HG02852 (cell line): Measurements from ENCODE around the gene PEMT.

Experiments used
- ATAC-seq: cut with Tn5 transposase; IDR thresholded peaks from one replicate; pipeline ENCODE4 v1.9.1; 2021; ENCODE audit warnings: mild to moderate bottlenecking, moderate library complexity; ENCODE audit not compliant: unreplicated experiment

Gene PEMT

DNA sequence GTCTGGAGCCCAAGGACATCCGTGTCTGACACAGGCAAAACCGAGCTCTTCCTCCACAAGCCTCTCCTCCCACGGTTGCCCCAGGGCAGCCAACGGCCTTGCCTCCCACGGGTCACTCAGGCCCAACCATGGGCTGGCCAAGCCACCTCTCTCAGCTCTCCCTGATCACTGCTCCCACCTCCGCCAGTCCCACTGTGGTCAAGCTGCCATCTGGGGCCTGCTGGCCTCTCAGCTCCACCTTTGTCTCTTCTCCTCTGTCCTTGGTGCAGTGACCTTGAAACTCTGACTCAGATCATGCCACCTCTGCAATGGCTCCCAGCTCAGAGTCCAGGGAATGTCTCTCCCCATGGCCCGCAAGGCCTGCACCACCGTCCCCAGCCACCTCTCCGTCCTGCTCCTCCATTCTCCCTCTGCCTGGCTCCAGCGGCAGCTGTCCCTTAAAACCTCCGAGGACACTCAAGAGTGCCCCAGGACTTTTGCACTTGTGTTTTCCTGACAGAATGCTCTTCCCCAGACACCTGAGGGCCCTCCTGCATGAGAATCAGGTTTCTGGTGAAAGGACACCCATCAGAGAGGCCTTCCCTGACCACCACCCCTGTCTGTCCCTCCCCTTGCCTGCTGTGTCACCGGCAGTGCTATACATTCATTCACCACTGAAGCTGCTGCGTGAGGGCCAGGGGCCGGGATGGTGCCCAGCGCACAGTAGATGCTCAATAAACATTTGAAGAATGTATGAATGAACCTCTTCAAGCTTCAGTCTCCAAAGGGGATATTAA, 19.3 kb downstream of the PEMT start:
- ATAC-seq: no peak

DNA sequence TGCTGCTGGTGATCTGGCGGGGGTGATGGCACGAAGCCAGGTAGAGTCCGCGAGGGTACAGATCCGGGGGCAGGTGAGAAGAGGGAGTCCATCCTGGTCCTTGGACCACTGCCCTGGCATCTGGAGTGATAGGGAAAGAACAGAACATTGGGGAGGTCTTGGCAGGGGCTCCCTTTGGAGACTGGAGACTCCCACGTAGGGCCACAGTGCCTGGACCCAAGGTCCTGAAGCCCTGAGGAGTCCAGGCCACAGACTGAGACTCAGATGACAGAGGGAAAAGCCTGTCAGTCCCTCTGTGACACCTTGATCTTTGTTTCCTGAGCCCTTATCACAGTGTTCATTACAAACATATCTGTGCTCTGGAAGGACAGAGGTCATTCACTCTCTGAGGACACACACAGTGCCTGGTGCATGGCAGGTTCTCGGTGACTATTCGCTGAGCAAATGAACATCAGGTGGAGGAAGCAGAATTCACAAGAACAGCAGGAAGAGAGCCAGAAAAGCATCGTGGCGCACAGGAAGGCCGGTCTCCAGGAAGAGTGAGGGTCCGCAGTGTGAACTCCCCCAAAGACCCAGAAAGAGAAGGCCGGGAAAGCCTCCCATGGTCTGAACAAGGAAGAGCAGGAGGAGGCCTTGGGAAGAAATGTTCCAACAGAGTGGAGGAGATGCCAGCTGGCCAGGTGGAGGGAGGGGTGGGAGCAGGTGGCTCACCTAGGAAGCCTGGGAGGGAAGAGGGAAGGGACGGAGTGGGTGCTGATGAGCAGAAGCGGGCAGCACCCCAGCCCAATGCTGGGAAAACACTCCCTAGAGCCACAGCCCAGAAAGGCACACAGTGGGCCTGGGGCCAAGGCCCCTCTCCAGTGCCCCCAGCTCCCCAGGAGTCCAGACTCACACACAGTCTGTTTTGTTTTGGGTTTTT, 20.5 kb downstream of the PEMT start:
- ATAC-seq: no peak

DNA sequence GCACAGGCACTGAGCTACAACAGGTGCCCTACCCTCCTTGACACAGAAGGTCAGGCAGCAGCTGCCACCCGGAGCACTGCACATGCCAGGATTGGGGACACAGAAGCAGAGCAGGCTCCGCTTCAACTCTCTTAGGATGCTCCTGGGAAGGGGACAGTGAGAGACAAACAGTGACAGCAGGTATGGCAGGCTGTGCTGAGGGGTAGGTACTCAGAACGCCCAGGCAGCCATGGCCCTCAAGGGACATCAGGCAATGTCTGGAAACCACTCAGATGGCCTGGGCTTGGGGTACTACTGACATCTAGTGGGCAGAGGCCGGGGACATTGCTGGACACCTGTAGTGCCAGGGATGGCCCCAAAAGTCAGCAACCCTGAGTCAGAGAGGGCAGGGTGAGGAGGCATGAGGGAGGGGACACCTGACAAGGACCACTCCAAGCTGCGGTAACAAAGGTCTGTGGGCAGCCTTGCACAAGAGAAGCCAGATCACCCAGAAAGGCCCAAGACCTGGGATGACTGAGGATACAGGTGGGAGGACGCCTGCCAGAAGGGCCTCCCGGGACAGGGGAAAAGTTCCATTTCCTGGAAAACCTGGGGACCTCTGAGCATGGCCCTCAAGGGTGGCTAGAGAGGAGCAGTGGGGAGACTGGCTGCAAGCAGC, 21.2 kb downstream of the PEMT start:
- no peak for ATAC-seq

DNA sequence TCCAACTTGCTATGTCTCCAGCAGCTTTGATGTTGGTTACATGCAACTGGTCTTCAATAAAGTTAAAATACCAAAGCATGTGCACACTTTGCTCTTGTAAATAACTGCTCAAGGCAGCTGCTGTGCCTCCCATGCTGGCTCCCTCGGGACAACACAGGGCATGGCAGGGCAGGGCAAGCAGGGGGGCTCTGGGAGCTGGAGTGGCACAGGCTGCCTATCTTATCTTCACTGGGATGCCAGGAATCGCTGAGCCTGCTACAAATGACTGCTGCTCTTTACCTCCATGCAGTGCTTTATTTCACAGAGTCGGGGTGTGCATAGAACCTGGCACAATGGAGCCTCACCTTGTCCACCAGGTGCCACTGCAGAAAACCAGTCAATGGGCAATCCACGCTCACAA, 21.8 kb downstream of the PEMT start:
- no peak for ATAC-seq

DNA sequence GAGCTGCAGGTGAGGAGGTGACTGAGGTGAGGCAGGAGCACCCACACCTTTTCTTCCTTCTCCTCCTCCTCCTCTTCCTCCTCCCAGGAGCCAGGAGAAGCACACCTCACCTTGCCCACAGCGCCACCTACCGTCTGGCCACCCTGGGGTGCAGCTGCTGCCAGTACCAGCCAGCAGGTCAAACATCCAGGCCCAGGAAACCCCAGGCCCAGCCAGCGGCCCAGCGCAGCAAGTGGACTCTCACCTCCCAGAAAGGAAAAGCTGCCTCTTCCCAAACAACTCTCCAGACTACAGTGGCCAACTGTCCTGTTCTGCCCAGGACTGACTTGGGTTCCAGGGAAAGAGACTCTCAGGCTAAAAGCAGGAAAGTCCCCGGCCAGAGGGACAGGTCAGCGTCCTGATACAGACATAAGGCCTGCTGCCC, 22.7 kb downstream of the PEMT start:
- ATAC-seq: no peak

DNA sequence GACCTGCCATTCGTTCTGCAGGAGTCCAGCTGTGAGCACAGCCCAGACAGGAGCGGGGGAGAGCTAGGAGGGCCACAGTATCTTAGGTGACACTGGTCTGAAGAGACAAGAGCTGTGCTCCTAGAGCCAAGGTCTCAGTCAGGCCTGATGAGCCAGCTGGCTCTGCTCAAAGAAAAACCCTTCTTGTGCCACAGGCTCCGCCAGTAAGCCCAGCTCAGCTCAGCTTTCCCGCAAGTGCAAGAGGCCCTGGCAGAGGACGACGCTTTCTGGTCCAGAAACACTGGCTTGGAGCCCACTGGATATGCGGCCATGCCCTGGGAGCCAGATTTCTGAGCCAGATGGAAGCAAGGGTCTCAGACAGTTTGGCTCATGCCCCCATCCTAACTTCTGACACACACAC, 23.9 kb downstream of the PEMT start:
- no peak for ATAC-seq

DNA sequence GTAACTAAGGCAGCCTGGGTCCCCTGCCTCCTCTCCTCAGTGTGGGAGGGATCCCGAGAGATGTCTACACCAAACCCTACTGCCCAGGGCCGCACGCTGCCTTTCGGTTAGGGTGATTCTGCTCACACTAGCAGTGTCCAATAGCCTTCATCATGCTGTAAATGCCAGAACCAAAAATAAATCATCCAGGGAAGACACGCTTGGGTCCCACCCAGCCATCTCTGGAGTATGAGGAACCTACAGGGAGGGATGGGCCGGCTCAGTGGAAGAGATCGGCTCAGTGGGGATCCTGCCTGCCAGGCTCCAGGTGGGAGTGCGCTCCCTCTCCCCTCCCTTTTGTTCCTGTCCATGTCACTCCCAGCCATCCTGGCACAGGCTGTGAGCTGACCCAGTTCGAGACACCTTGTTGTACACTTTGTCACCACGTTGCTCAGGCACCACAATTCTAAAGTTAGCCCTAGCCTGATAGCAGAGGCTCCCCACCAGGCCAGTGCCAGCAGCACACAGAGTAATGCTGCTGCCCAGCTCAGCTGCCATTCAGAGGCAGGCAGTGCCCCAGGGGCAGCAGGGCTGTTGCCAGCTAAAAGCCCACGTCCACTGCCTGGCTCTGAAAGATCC, 24.5 kb downstream of the PEMT start:
- ATAC-seq: no peak

DNA sequence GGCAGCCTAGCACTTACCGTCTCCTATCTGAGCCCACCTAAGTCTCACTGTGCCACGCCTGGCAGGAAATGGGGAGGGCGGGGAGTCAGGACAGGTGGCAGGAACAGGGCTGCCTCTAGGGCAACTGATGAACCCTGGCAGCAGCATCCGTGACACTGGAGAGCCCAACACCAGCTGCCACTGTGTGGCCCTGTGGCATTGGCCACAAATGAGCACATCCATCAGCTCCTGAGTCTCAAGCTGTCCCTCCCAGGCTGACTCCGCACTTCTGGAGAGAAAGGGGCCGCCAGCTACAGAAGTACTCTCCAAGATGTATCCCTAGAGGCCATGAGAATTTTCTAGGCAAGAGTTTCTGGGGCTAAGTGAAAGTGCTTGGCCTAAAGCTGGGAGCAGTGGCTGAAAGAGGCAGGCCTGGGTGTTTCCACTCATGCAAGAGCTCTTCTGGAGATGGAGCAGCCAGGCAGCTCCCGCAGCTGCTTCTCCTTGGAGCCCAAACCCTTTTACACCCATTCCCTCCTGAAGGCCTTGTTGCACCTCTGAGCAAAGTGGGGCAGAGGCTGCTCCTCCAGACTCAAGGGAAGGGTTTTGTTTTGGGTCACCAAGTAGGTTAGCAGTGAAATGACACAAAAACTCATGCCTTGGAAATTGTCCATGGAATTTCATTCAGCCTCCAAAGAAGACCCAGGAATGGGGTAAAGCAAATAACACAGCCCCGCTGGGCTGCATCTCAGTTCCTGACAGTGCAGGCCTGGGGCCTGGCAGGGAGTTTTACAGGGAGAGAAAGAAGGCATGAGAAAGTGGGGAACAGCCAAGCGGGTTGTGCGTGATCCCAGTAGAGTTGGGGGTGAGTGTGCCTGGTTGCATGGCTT, 25.8 kb downstream of the PEMT start:
- no peak for ATAC-seq

DNA sequence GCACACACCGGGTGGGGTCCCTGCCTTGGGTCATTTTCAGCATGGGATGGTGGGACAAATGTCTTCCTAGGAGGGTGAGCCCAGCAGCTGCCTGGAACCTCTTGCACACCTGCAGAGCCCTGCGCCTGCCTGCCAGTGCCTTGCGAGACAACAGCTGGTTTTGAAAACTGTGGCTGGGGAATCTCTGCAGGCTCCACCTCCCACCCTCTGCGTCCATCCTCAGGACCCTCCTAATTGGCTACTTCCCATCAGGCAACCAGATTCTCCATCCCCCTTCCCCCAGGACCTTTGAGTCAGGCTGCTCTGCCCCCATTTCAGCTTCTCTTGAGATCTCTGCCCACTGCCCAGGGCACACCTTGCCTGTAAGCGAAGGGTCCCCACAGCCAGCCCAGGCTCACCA, 26.6 kb downstream of the PEMT start:
- no peak for ATAC-seq

DNA sequence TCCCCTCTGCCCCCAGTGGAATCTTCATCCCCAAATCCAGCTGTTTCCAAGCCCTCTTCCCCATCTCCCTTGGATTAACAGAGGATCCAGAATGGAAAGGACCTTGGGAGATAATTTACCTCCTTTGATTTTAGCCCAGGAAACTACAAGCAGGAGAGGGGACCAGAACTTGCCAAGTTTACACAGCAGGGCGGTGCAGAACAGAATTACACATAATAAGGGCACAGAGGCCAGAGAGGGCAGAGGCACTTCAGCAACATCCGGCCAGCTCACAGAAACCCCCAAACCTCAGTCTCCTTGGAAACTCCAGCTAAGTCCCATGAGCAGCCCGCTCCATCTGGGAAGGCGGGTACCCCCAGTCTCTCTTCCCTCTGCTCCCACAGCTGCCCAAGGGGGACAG, 27.2 kb downstream of the PEMT start:
- no peak for ATAC-seq

DNA sequence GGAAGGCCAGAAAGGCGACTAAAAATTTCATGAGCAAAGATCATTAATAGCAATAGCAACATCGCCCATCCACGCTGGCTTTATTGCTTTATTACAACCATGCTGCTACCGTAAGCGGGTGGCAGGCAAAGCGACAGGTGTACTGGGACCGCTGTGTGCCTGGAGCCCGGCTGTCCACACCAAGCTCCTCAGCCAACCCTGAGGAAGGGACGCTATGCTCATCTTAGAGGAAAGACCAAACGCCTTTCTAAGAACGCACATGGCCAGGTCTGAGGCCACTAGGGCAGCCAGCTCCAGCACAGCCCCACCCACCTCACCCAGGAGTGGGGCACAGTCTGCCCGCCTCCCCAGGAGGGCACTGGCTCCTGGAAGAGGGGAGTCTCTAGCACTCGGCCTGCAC, 28.0 kb downstream of the PEMT start:
- no peak for ATAC-seq

DNA sequence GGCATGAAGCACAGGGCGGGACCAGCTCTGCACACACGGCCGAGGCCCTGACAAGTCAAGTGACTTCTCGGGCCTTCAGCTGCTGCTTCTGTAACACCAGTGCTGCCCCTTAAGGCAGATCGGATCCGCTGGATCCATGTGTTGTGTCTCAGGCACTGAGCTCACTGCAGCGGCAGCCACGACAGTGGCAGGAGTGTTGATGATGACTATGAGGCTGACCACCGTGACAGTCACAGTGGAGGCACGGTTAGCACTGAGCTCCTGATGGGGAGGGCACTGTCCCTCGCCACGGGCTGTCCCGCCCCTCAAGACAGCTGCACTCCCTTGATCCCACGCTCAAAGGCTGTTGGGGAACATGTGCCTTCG, 29.4 kb downstream of the PEMT start:
- no peak for ATAC-seq

DNA sequence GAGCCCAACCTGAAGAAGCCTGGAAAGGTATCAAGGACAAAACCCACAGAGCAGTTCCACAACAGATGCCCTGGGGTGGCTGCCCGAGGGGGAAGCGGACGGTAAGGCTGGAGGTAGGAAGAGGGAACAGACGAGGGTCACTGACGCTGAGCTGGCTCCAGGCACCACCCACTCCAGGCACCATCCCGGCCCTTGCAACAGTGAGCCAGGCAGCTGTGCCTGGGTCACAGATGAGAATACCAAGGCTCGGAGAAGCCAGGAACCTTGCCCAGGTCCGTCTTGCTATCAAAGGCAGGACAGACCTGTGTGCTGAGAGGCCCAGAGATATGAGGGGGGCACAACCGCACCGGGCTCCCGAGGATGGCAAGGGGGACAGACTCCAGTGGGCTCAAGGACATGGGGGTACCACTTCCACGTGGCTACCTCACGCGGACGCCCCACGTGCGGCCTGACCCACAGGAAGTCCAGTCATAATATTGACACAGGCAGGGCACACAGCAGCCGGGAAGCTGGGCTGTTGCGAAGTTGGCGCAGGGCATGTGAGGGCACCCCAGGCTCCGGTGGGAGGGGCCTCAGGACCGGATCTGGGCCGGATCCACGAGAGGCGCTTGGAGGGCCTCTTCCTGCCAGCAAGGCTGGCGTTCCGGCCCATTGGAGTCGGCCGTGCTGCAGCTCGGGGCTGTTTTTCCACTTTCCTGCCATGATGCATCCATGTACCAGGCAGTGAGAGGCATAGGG, 29.9 kb downstream of the PEMT start:
- no peak for ATAC-seq

DNA sequence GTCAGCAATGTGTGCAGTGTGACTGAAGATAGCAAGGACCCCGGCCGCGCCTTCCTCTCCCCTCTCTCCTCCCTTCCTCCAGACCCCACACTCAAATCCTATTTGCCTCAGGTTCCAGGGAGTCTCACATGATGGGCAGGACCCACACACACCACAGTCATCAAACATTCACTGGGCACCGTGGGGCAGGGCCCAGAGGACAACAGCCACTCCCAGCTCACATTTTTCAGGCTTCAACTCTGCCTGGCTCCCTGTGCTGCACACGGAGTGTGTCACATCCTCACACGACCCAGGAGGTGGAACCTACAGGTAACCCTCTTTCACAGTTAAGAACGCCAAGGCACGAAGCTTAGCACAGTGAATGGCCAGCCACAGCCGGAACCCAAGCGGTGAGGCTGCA, 30.5 kb downstream of the PEMT start:
- ATAC-seq: no peak

DNA sequence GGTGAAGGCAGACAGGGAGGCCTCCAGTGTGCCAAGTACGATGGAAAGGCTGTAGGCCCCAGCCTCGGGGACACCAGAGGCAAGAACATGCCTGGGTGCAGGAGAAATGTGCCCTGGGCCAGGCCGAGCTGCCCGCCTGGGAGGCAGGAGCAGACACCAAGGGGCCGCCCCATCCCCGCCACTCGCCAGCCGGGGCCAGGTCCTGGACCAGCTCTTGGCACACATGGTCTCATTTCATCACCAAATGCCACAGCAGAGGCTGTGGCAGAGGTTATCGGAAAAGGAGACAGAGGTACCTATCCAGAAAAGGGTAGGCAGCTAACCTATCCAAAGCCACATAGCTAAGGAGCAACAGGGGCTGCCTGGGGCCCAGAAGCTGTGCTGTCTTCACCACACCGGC, 31.3 kb downstream of the PEMT start:
- no peak for ATAC-seq

DNA sequence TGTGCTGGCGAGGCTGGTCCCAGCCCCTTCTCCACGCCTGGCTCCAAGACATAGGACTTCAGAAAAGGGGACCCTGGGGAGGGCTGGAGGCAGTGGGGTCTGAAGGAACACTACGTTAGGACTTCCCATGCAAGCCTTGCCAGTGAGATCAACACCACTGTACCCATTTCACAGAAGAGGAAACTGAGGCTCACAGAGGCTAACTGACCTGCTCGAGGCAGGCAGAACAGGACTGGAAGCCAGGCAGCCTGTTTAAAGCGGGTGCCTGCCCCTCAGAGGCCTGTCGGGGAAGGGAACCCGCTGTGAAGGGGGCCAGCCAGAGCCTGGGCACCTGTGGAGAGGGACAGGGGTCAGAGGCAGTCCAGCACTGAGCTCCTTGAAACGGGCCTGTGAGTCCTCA, 32.3 kb downstream of the PEMT start:
- ATAC-seq: no peak

DNA sequence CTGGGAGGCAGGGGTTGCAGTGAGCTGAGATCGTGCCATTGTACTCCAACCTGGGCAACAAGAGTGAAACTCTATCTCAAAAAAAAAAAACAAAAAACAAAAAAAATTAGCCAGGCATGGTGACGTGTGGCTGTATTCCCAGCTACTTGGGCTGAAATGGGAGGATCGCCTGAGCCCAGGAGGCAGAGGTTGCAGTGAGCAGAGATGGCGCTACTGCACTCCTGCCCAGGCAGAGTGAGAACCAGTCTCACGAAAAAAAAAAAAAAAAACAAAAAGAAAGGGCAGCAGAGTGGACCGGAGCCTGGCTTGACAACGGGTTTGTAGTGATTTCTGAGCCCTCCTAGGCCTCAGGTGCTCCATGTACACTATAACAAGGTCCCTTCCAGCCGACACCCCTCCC, 33.1 kb downstream of the PEMT start:
- no peak for ATAC-seq

DNA sequence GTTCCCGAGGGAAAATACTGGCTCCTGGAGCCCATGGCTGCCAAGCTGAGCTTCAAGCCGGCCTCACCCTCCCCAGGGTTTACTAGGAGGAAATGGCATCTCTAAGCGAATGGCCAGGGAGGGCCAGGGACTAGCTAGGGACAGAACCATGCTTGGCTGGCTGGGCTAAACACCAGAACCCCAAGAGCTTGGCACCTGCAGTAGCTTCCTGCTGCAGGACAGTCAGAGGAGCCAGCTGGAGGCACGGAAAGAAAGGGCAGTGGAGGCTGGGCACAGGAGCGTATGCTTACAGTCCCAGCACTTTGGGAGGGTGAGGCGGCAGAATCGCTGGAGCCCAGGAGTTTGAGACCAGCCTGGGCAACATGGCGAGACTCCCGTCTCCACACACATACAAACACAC, 33.7 kb downstream of the PEMT start:
- no peak for ATAC-seq

DNA sequence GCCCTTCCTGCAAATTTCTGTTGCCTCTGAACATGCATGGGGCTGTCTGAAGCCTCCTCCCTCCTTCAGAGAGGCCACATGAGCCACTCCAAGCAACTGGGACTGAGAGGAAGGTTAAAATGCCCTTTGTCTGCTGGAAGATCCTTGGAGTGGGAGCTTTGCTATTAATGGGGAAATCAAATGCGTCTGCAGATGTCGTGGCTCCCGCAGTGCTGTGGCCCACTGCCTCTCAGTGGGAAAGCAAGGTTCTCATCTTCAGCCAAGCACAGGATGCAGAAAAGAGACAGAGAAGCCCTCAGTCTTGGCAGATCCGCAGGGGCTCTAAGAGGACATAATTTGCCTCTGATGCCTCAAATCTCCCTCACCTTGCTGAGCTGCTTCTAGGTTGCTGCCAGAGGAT, 34.8 kb downstream of the PEMT start:
- ATAC-seq: no peak

DNA sequence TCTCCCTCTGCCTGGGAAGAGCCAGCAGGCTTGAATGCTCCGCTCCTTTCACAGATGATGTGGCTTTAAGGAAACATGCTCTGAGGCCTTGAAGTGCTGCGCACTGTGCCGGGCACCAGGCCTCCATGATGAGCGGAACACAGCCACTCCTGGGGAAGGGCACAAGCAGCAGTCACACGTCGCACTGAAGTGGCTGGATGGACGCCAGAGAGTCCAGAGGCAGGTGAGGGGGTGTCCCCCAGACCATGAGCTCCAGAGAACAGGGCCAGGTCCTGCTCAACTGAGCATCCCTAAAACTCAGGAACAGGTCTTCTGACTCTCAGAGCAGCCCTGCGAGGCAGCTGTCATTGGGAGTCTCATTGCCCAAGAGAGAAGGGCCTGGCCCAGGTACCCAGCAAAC, 35.6 kb downstream of the PEMT start:
- no peak for ATAC-seq
